Chondrocyte (in vitro differentiated cells): ENCODE measurements around the gene RNASE13. TPM values are rescaled to one million over a fixed set of nuclear protein-coding genes. Genes with fewer than 3 reads are reported as not detected.

ENCODE experiments used
- DNase-seq: peaks from one replicate; pipeline ENCODE4 v3.0.0; 2021; ENCODE audit warnings: mixed read lengths, low spot score
- H3K27ac Mint-ChIP-seq: one replicate; pipeline ENCODE4 v1.8.0; 2021; ENCODE audit warnings: mild to moderate bottlenecking, moderate library complexity, mixed read lengths; ENCODE audit not compliant: unreplicated experiment
- H3K27me3 Mint-ChIP-seq: 2 replicates; pipeline ENCODE4 v1.8.0; 2021; ENCODE audit warnings: low read depth, mixed read lengths
- H3K36me3 Mint-ChIP-seq: 2 replicates; pipeline ENCODE4 v1.8.0; 2021; ENCODE audit warnings: low read depth, mixed read lengths
- H3K4me1 Mint-ChIP-seq: 2 replicates; pipeline ENCODE4 v1.8.0; 2021; ENCODE audit warnings: low read depth, mild to moderate bottlenecking, mixed read lengths
- H3K4me3 Mint-ChIP-seq: one replicate; pipeline ENCODE4 v1.8.0; 2021; ENCODE audit warnings: mild to moderate bottlenecking, moderate library complexity, mixed read lengths; ENCODE audit not compliant: unreplicated experiment
- H3K9me3 Mint-ChIP-seq: 2 replicates; pipeline ENCODE4 v1.8.0; 2021; ENCODE audit warnings: low read depth, mixed read lengths
- CTCF ChIP-seq: fragments of 200-600 bp; sonication (generic); IDR thresholded peaks from 2 replicates; pipeline ENCODE4 v1.5.0; 2021; ENCODE audit warnings: antibody characterized with exemption, mild to moderate bottlenecking, moderate library complexity
- total RNA-seq: library from RNA; stranded (reverse); gene quantifications from 3 replicates; pipeline ENCODE4 v1.2.1, GENCODE V29; 2021

Gene RNASE13
- total RNA-seq, 1 donor from 2014 or later: not detected

DNA sequence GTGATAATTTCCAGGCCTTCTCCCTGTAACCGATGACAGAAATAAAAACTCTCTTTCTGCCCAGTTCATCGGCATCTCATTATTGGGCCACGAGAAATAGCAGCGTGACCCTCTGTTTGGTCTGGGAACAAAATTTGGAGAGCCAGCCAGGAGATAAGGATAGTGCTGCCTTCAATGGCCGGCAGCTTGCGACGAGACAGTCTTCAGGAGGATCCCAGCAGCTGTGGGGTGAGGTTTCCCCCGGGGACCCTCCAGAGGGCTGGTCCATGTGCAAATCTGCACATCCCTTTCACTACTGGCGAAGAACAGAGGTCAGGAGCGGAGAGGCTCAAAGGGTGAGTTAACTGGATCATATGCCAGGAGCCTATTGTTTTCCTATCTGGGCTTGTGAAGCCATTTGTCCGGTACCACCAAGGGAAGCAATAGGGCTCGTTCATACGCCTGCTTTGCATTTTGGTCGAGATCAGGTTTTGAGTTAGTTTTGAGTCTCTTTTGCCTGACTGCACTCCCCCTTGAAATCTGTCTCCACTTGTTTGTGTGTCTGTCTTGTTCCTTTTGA, 30.7 kb downstream of the RNASE13 start:
- peaks cover 5% of the 10 kb centered on the region for H3K4me1 Mint-ChIP-seq
- no peak overlapping the region for H3K27ac Mint-ChIP-seq
- H3K9me3 Mint-ChIP-seq: no peaks in the 10 kb centered on the region
- no peak overlapping the region for H3K4me3 Mint-ChIP-seq
- H3K36me3 Mint-ChIP-seq: no peaks in the 10 kb centered on the region
- no peaks in the 10 kb centered on the region for H3K27me3 Mint-ChIP-seq
- DNase-seq: no peak
- TF ChIP-seq CTCF: no peak

GRCh38 chr14:21001218-21001617, 33.4 kb downstream of the RNASE13 start:
- H3K4me1 Mint-ChIP-seq: peaks cover 18% of the 10 kb centered on the region
- peaks cover 4% of the 10 kb centered on the region for H3K36me3 Mint-ChIP-seq
- H3K9me3 Mint-ChIP-seq: no peaks in the 10 kb centered on the region
- no peak overlapping the region for H3K27ac Mint-ChIP-seq
- no peak for TF ChIP-seq CTCF
- no peak for DNase-seq
- no peaks in the 10 kb centered on the region for H3K27me3 Mint-ChIP-seq
- no peak overlapping the region for H3K4me3 Mint-ChIP-seq

DNA sequence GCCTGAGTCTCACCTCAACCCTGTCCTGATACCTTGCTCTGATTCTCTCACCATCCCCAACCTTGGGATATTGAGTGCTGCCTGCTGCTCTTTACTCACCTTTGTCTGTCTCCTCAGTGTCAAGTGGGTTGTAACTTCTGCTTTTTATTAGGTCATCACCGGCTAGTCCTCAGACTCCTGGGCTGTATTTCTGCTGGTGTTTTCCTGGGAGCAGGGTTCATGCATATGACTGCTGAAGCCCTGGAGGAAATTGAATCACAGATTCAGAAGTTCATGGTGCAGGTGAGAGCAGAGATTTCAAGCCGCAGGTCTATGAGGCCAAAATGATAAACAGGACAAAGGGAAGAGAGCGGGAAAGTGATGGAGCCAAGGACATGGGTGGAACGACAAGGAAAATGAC, 35.0 kb downstream of the RNASE13 start:
- Mint-ChIP-seq H3K9me3 (no peaks in the 10 kb centered on the region), H3K27ac (no peak overlapping the region), H3K27me3 (no peaks in the 10 kb centered on the region), H3K36me3 (peaks cover 20% of the 10 kb centered on the region), H3K4me3 (no peak overlapping the region), H3K4me1 (peaks cover 18% of the 10 kb centered on the region)
- no peak for DNase-seq
- no peak for TF ChIP-seq CTCF

- Mint-ChIP-seq H3K4me1 (peaks cover 18% of the 10 kb centered on the region), H3K36me3 (peaks cover 26% of the 10 kb centered on the region), H3K27ac (no peak within 1 kb of the TSS), H3K4me3 (no peak within 1 kb of the TSS), H3K9me3 (no peaks in the 10 kb centered on the region), H3K27me3 (no peaks in the 10 kb centered on the region)
- no peak for DNase-seq
- TF ChIP-seq CTCF: no peak
Observed at GRCh38 chr14:20998674-20999366, 35.8 kb downstream of the RNASE13 start, which contains the start of gene SLC39A2. SLC39A2 (plus strand) TSS chr14:20999293; CDS start chr14:20999447, 154 bp downstream.

DNA sequence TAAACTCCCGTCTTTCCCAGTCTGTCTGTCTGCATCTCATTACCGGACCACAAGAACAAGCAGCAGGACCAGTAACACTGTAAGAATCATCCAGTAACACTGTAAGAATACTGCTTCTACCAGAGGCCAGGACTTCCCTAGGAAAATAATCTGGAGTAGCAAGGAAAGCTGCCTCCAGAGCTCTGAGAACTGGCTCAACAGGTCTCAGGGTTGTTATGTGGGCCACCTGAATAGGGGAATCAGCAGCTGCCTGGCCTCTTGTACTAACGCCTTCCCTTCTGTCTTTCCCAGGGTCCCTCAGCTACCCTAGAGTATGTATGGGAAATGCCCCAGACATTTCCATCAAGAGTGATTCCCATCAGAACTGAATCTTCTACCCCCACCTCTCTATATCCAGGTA, 36.5 kb downstream of the RNASE13 start:
- H3K27ac Mint-ChIP-seq: no peak overlapping the region
- no peak overlapping the region for H3K4me3 Mint-ChIP-seq
- H3K27me3 Mint-ChIP-seq: no peaks in the 10 kb centered on the region
- no peak for DNase-seq
- H3K4me1 Mint-ChIP-seq: peaks cover 18% of the 10 kb centered on the region
- H3K9me3 Mint-ChIP-seq: no peaks in the 10 kb centered on the region
- H3K36me3 Mint-ChIP-seq: peaks cover 28% of the 10 kb centered on the region
- TF ChIP-seq CTCF: no peak
